GM19467 (cell line): Measurements from ENCODE around the gene DMD.

Experiments used
- ATAC-seq: cut with Tn5 transposase; IDR thresholded peaks from one replicate; pipeline ENCODE4 v1.9.1; 2021; ENCODE audit warnings: mild to moderate bottlenecking, moderate library complexity; ENCODE audit not compliant: unreplicated experiment

DMD gene

GRCh38 chrX:31796624-31797023 is 1414.7 kb downstream of the DMD start:
- ATAC-seq, result no peak

- ATAC-seq, result no peak
Observed at GRCh38 chrX:31747411-31747810, 1463.9 kb downstream of the DMD start.

- no peak for ATAC-seq
Observed at GRCh38 chrX:31743004-31743403, 1468.3 kb downstream of the DMD start.

GRCh38 chrX:31717474-31717873 is 1493.9 kb downstream of the DMD start:
- ATAC-seq, result no peak

GRCh38 chrX:31715675-31716074 is 1495.7 kb downstream of the DMD start:
- no peak for ATAC-seq

- no peak for ATAC-seq
Observed at GRCh38 chrX:31714797-31715196, 1496.6 kb downstream of the DMD start.

GRCh38 chrX:31713120-31713519 is 1498.2 kb downstream of the DMD start:
- no peak for ATAC-seq

GRCh38 chrX:31711166-31711565 is 1500.2 kb downstream of the DMD start:
- ATAC-seq, result no peak

GRCh38 chrX:31708116-31708515 is 1503.2 kb downstream of the DMD start:
- no peak for ATAC-seq

- ATAC-seq, result no peak
Observed at GRCh38 chrX:31706466-31706865, 1504.9 kb downstream of the DMD start.

GRCh38 chrX:31705816-31706215 is 1505.5 kb downstream of the DMD start:
- ATAC-seq, result no peak

GRCh38 chrX:31704938-31705337 is 1506.4 kb downstream of the DMD start:
- ATAC-seq, result no peak

GRCh38 chrX:31702222-31702621 is 1509.1 kb downstream of the DMD start:
- ATAC-seq, result no peak

GRCh38 chrX:31697294-31697916 is 1513.9 kb downstream of the DMD start:
- ATAC-seq, result no peak

GRCh38 chrX:31679861-31680260 is 1531.5 kb downstream of the DMD start:
- ATAC-seq, result no peak

GRCh38 chrX:31670245-31670644 is 1541.1 kb downstream of the DMD start:
- ATAC-seq, result no peak

- ATAC-seq, result no peak
Observed at GRCh38 chrX:31665454-31665853, 1545.9 kb downstream of the DMD start.

GRCh38 chrX:31663172-31663571 is 1548.2 kb downstream of the DMD start:
- ATAC-seq, result no peak

- no peak for ATAC-seq
Observed at GRCh38 chrX:31661280-31661810, 1550.0 kb downstream of the DMD start.

GRCh38 chrX:31658360-31658759 is 1553.0 kb downstream of the DMD start:
- no peak for ATAC-seq

GRCh38 chrX:31656013-31656412 is 1555.3 kb downstream of the DMD start:
- no peak for ATAC-seq

GRCh38 chrX:31653422-31653821 is 1557.9 kb downstream of the DMD start:
- no peak for ATAC-seq

- no peak for ATAC-seq
Observed at GRCh38 chrX:31652650-31653049, 1558.7 kb downstream of the DMD start.
